Inferior parietal cortex (tissue), 1 donor: ENCODE results near the gene RNU4-1.
A peak's percentile ranks its signal among the peaks of the same experiment; 100 is the strongest.

Experiments used
- DNase-seq: peaks from one replicate; pipeline ENCODE4 v3.0.0-alpha.2; 2016; ENCODE audit errors: extremely low spot score

RNU4-1 gene

DNA sequence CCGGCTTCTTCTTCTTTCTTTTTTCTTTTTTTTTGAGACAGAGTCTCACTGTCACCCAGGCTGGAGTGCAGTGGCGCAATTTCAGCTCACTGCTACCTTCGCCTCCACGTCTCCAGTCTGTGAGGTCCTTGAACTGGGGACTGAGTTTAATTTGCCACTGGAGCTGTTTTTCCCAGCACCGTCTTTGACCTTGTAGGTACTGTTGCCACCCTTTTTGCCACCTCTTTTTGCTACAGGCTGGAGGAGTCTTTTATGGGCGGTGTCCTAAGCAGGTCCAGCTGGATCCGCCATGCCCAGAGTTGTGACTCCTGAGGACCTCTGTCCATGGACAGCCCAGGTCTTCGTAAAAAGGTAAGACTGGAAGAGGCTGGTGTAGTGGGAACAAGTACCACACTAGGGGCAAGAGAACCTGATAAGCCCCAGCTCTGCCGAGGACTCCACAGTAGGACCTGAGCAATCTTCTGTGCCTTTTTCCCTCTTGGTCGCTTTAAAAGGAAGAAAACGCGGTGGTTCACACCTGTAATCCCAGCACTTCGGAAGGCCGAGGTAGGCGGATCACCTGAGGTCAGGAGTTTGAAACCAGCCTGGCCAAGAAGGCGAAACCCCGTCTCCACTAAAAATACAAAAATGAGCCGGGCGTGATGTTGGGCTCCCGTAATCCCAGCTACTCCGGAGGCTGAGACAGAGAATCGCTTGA is 2.3 kb downstream of the RNU4-1 start:
- no peak for DNase-seq

DNA sequence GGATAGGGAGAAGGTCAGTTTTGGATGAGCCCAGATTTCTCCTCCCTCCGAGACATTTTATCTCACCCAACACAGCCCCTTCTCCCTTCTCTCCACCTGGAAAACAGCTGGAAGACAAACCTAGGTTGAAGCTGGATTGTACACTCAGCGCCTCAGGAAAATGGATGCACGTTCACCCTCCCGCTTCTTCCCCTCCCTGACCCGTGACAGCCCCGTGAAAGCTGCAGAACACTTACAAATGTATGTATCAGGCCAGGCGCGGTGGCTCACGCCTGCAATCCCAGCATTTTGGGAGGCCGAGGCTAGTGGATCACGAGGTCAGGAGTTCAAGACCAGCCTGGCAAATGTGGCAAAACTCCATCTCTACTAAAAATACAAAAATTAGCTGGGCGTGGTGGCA is 5.5 kb downstream of the RNU4-1 start:
- DNase-seq, result no peak

DNA sequence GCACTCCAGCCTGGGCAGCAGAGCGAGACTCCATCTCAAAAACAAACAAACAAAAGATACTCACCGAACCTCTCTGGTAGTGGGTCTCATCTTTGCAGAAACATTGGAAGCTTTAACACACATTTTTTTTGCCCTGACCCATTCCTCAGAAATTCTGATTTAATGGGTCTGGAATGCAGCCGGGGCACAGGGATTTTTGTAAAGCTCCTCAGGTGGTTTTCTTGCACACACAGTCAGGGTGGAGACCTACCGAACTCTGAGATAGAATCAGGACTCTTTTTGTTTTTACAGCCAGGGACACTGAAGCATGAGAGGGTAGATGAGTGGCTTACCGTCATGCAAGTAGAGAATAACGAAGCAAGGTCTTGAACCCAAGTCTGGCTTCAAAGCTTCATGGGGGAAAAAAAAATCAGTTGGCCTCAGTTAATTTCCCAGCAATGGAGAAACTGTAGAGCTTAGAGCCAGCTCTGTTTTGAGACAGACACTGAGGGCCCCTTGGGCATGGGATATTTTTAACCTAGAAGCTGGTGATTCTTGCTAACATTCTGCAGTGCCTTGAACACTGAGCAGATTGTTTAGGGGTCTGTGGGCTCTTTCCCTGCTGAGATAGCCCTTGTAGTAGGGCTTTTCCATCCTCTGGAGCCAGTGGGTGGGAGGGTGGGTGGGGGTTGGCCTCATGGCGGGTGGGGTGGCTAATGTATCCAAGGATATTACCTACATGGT is 6.1 kb downstream of the RNU4-1 start:
- DNase-seq, result no peak

DNA sequence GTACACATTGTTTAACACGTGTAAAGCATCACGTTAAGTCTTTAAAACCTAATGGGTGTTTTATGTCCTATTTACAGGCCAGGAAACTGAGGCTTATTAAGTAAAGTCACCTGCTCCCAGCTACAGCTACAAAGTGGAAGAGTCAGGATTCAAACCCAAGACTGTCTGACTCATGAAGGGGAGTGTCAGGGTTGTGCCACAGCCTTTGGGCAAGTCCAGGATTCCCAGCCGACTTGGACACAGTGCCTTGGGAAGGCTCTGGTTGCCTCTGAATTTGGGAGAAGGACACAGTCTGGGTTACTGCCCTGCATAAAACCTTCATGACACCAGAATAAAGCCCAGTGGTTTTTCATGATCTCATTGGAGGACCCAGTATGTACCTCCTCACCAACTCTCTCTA is 8.7 kb downstream of the RNU4-1 start:
- no peak for DNase-seq

DNA sequence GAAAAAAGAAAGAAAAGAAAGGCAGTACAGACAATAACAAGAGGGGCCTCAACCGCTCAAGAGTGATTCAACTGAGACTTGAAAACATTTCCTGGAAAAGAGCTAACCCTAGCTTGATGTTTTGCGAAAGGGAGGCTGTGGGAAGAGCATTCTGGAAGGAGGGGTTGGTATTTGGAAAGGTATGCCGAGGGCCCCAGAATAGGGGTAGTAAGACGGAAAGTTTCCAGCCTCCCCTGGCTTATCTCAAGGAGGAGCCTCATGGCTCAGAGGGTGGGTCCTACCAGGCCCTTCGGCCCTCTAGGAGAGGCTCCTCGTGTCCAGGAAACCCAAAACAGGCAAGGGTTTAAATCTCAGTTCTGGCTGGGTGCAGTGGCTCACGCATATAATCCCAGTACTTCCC is 9.7 kb downstream of the RNU4-1 start:
- DNase-seq, result no peak

DNA sequence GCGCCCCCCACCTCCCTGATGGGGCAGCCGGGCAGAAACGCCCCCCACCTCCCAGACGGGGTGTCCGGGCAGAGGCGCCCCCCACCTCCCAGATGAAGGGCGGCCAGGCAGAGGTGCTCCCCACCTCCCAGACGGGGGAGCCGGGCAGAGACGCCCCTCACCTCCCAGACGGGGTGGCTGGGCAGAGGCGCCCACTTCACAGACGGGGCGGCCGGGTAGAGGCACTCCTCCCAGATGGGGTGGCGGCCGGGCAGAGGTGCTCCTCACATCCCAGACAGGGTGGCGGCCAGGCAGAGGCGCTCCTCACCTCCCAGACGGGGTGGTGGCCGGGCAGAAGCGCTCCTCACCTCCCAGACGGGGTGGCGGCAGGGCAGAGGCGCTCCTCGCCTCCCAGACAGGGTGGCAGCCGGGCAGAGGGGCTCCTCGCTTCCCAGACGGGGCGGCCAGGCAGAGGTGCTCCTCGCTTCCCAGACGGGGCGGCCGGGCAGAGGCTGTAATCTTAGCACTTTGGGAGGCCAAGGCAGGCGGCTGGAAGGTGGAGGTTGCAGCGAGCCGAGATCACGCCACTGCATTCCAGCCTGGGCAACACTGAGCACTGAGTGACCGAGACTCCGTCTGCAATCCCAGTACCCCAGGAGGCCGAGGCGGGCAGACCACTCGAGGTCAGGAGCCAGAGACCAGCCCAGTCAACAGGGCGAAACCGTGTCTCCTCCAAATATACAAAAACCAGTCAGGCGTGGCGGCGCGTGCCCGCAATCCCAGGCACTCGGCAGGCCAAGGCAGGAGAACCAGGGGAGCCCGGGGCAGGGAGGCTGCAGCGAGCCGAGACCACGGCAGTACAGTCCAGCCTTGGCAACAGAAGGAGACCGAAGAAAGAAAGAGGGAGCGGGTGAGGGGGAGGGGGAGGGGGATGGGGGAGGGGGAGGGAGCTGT is 14.6 kb downstream of the RNU4-1 start:
- no peak for DNase-seq

DNA sequence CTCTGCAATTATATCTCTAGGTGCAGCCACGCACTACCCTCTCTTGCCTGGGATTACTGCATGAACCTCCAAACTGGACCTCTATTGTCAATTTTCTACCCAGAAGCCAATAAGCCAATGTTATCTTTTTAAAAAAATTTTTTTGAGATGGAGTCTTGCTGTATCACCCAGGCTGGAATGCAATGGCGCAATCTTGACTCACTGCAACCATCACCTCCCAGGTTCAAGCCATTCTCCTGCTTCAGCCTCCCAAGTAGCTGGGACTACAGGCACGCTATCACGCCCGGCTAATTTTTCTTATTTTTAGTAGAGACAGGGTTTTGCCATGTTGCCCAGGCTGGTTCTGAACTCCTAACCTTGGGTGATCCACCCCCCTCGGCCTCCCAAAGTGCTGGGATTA is 16.3 kb downstream of the RNU4-1 start:
- no peak for DNase-seq

DNA sequence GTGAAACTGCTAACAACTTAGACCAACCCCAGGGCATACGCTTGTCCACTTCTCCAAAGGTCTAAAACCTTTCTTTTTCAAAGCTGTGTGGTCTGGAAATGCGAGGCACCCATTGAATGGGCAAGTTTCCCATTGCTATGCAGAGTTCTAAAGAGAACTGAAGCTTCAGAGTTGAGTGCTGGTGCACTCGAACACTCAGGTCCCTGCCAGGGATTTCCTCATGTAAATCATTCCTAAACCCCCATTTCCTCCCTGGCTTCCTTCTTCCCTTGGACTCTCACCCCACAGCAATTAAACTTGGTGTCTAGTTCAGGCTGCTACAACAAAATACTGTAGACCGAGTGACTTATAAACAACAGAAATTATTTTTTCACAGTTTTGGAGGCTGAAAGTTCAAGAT is 25.3 kb downstream of the RNU4-1 start:
- DNase-seq, result no peak

DNA sequence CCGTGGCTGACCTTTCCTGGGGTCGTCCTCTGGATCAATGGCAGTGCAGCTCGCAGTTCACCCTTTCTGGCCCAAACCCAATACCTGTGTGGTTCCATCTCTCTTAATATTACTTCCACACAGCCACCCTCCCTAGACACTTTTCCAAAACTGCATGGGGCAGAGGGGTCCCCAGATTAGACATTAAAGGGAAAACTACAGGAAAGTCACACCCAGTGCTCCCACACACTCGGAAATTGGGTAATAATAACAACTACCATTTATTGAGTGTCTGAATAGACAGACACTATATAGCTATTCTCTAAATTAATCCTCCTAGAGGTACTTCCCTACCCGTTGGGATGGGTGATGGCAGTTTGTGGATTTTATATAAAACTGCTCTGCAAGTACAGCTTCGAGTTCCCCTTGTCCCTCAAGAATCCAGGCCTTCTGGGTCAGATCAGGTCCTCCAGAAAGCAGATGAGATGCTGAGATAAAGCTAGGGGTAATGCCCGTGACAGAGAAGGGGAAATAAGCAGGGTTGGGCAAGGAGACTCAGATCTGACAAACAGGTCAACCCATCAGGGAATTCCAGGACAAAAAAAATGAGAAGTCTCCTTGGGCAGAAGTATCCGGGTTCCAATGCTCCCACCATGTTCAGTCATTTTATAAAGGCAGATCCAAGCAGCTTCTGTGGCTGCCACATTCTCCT is 26.7 kb downstream of the RNU4-1 start:
- no peak for DNase-seq

DNA sequence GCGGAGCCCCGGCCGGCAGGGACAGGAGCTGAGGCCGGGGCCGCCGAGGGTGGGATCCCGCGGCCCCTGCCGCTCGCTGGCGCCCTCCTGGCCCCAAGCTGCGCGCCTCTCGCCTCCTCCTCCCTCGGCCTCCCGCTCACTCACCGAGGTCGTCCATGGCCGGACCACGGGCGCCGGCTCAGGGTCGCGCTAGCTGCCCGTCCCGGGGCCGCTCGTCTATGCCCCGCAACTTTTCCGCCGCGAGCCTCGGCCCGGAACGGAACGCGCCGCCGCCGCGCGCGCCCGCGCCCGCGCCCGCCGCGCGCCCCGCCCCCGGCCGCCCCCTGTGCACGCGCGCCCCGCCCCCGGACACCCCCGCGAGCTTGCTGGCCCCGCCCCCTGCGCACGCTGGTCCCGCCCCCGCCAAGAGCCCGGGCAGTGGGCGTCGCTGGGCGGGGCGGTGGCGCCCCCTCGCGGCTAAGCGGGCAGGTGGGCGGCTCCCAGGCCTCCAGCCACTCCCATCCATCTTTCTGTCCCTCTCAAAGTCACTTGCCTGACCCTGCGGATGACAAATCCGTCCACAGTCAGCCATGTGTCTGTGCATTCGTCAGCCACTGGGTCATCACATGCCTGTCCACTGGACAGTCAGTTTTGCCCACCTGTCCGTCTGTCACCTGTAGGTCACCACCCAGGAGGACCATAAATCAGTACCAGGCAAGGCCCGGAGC is 27.4 kb downstream of the RNU4-1 start, which contains the start of gene PXN:
TSS of gene PXN (minus strand) at position 258 of the 707 bp plus-strand sequence. CDS start at position 157, 101 bp downstream.
- DNase-seq, result peak; percentile 72

DNA sequence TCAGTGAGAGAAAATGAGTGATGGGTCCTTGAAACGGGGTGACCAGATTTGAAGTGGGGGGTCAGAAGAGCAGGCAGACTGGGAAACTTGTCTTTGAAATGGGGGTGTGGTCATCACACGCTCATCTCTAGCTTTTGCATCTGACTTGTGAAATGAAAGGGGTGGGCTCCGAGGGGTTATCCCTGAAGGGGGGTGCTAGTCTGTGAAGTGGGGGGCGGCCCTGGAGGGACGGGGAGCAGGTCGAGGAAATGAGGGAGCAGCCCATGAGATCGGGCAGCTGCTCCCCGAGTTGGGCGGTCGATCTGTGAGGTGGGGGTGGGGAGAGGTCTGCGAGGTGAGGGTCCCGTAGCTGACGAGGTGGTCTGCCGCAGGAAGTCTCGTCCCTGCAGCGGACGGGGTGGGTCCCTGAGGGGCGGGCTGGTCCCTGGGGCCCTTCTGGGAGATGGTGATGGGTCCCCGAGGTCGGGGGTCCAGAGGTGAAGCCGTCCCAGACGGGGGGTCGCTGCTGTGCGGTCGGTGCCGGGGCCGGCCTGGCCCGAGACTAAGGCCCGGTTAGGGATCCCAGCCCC is 28.0 kb downstream of the RNU4-1 start:
- no peak for DNase-seq

DNA sequence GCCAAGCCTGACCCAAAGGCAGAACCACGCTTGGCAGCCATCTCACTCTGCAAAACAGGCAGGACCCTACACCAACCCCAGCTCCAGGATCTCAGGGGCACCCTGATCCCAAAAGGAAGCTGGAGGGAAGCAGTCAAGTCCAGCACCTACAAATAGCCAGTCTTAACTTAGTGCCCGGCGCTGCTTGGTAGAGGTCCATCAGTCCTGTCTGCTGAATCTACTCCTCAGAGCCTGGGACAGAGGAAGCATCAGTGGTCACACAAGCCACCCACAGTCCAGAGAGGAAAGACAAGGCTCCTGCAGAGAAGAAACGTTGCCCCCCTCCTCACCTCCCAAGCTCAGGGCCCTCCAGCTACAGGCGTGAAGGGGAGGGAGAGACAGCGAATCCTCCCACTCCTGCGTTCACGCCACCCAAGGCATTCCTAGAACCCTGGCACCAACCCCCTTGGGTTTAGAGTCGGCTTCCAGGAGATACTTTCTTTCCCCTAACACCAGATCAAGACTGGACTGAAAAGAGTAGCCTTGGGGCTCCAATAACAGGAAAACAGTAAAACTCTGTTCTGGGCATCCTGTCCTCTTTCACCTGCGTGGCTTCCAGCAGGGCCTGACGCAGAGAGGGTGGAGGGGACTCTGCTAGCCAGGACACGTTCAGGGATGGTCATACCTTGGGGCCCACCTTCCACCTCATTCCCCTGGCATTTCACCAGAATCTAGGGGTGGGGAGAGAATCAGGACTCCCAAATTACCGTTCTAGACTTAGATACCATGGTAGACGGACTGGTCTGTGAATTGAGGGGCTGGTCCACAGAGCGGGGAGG is 28.7 kb downstream of the RNU4-1 start:
- no peak for DNase-seq

DNA sequence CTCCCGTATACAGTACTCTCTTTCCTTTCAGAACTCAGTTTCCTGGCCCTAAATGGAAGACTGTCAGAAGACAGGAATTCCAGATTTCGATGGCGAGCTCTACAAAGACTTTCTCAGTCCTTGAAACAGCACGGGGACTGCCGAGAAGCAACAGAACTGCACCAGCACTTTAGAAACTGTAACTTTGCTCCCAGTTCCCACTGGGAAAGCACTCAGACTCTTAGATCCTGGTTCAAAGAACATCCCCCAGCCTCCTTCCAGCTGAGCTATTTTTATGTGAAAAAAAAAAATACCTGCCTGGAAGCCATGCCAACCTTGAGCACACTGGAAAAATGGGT is 29.3 kb downstream of the RNU4-1 start:
- DNase-seq, result no peak

DNA sequence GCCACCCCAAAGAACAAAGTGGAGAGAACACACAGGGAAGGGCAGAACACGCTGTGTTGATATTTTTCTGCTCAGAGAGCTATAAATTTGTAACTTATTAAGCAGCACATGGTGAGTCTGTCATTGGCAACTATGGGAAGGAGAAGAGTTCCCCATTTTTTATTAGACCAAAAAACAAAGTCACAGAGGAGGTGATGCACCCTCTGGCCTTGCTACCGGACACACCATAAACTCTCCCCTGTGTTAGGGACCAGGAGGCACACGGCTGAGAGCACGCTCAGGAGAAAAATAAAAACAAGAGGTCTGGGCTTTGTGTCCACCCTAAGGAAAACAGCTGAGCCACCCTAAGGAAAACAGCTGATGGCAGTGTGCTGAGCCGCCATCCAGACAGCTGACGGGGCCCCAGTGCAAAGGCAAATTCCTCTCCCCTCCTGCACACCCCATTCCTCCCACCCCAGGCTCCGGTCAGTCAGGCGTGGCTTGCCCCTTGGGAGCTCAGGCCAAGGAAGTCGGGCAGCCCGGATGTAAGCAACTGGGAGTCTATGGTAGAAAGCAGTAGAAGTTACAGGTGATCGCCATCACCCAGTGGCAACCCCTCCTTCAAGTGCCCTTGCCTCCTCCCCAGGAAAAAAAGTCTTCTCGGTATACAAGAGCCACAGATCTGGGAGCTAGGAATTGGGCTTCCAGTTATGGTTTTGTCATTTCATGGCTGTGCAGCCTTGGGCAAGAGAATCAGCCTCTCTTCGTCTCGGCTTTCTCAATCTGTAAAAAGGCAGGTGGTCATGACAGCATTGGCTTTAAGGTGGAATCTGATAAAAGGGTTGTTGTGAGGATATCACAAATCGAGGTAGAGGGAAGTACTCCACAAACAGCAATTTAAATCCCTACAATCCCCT is 29.9 kb downstream of the RNU4-1 start:
- DNase-seq, result no peak

DNA sequence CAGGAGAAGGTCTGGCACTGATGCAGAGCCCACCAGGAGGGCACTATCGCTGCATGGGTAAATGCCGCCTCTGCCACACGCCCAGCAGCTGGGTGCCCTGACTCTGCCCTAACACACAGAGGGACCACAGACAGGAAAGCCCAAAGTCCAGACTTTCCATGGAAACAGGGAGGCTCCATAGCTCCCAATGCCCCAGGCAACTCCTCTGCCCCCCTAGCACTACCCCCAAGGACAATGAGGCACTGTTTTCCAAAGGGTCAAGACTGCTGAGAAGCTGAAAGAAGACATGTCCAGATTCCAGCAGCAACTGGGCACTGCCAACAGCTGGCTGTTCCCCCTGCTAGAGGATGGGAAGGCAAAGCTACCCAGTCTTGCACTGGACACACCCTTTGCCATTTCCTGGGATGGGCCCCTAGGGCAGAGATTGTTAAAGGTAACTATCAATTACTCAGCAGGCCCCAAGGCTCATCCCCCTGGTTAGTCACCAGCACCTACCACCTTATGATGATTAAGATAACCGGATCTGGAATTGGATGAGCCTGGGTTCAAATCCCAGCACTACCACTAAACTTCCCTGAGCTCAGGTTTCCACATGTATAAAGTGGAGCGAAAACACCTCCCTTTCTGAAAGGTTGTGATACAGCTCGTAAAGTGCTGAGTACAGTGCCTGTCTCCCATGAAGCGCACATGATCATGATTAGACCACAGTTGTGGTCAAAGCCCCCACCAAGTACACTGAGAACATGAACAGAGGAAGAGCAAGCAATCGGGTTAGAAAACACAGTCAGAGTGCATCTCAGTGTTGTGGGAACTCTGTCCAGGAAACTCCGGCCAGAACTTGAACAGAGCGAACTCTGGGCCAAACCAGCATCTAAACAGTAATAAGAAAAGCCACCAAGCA is 30.8 kb downstream of the RNU4-1 start:
- no peak for DNase-seq

DNA sequence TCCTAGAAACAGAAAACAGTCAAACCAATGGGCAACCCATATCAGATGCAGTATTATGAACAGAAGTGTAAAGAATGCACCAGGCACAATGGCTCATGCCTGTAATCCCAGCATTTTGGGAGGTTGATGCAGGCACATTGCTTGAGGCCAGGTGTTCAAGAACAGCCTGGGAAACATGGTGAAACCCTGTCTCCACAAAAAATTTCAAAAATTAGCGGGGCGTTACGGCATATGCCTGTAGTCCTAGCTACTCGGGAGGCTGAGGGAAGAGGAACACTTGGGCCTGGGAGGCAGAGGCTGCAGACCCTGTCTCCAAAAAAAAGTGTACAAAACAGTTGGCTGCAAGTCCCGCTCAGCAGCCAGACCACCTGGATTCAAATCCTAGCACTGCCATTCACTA is 32.4 kb downstream of the RNU4-1 start:
- no peak for DNase-seq

DNA sequence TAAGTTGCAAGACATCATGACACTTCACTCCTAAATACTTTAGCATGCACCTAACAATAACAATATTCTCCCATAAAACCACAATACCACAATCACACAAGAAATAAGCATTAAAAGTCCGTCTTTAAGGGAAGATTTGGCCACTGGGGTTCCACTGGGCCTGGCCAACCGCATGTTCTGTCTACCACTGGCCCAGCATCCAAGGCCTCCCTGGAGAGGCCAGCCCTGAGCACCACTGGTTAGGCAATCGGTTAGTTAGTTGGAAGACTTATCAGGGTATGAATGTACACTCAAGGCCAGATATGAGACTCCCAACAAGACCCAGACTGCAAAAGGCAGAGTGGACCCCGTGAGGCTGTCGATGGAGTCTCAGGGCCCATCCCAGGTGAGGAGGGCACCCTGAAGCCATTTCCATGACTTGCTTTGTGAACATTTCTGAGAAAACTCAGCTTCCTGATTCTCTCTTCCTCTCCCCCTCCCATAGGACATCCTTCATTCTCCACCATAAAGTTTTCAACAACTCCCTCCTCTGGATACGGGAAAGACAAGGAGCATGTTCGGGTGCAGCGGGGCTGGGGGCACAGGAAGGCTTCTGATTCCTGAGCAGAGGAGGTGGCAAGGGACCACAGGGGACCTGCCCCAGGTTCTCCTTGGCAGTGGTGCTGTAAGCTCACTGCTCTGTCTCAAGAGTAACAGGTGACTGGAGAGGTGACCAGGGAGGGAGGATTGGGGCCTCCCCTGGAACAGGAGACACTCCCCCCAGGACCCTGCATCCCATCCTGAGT is 33.4 kb downstream of the RNU4-1 start:
- DNase-seq, result no peak
